ENCODE measurements around the gene SERPINB6. TPM values are rescaled to one million over a fixed set of nuclear protein-coding genes. Genes with fewer than 3 reads are reported as not detected.

The SERPINB6 gene
- total and polyA plus RNA-seq, 9 of the 15 experiments (the other 6 are each of a cell fraction or from before 2014, with no cell fraction given): 86.6 to 211 (median 143) TPM

DNA sequence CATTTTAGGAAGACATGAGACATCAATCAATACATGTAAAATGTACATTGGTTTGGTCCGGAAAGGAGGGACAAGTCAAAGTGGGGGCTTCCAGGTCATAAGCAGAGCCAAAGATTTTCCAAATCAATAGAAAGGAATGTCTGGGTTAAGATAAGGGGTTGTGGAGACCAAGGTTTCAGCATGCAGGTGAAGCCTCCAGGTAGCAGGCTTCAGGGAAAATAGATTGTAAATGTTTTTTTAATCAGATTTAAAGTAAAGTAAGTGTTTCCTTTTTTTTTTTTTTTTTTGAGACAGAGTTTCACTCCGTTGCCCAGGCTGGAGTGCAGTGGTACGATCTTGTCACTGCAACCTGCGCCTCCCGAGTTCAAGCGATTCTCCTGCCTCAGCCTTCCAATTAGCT is 51.5 kb downstream of the SERPINB6 start (continued):
- TF ChIP-seq PRDM10 (IDR thresholded peaks at IDR 0.05; ENCODE audit: partially characterized antibody): peak; percentile 68
- TF ChIP-seq, protein P1, sequence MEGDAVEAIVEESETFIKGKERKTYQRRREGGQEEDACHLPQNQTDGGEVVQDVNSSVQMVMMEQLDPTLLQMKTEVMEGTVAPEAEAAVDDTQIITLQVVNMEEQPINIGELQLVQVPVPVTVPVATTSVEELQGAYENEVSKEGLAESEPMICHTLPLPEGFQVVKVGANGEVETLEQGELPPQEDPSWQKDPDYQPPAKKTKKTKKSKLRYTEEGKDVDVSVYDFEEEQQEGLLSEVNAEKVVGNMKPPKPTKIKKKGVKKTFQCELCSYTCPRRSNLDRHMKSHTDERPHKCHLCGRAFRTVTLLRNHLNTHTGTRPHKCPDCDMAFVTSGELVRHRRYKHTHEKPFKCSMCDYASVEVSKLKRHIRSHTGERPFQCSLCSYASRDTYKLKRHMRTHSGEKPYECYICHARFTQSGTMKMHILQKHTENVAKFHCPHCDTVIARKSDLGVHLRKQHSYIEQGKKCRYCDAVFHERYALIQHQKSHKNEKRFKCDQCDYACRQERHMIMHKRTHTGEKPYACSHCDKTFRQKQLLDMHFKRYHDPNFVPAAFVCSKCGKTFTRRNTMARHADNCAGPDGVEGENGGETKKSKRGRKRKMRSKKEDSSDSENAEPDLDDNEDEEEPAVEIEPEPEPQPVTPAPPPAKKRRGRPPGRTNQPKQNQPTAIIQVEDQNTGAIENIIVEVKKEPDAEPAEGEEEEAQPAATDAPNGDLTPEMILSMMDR (IDR thresholded peaks at IDR 0.05 in 2 of 3, conservative IDR thresholded peaks at IDR 0.05 in 1 of 3; ENCODE audit: insufficient read depth in 2 of 3, low read depth in 1 of 3, low read length in 3 of 3): 0 out of 6 replicates have a peak, but pooled peaks of 1 of the 3 experiments have one; percentile 0

DNA sequence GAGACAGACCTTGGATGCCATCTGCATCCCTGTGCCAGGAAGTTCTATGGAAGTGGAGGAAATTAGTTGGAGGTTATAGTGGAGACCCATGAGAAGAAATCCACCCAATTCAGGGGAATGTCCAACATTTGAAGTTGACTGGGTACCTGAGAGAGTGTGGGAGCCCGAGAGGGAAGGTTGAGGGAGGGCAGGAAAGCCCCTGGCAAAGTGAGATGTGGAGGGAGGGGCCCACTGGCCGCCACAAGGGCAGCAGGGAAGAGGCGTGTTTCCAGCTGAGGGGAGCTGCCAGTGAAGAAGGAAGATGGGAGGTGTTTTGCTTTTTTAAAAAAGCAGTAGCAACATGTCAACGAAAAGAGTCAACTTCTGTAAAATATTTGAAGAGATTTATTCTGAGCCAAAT is 52.0 kb downstream of the SERPINB6 start:
- Histone ChIP-seq H3K27ac (ENCODE audit: extremely low read depth, low read depth, low read length) (no peak overlapping the region), H3K9me3 (replicated peaks; ENCODE audit: control insufficient read depth, insufficient read depth, low read depth, low read length) (no peaks in the 10 kb centered on the region), H3K27me3 (ENCODE audit: control insufficient read depth in 2 of 2, insufficient read depth in 2 of 2, low read length in 2 of 2) (no peaks in the 10 kb centered on the region), H3K79me2 (ENCODE audit: control insufficient read depth, insufficient read depth, low read length) (no peaks in the 10 kb centered on the region), H2AFZ (ENCODE audit: low read depth, low read length) (peak overlapping the region; percentile 69; the same call in 1 of the 2 replicates), H3K4me2 (ENCODE audit: insufficient read depth, low read length) (no peak overlapping the region), H3K9me1 (ENCODE audit: control insufficient read depth, insufficient read depth, low read length) (no peaks in the 10 kb centered on the region), H3K4me3 (no peak overlapping the region), H3K36me3 (ENCODE audit: control insufficient read depth, insufficient read depth, low read length) (no peaks in the 10 kb centered on the region), H3K9ac (ENCODE audit: insufficient read depth in 1 of 2, low read depth in 2 of 2, low read length in 2 of 2) (peak overlapping the region in 1 of 2 experiments; percentile 27; a peak in 1 of 4 replicates), H3K4me1 (replicated peaks in 1 of 2; ENCODE audit: control insufficient read depth in 2 of 2, insufficient read depth in 2 of 2, low read length in 2 of 2) (peaks cover 13 to 14% of the 10 kb centered on the region in 2 experiments; a peak in 3 of 5 replicates), H4K20me1 (replicated peaks; ENCODE audit: control insufficient read depth, insufficient read depth, low read length) (no peaks in the 10 kb centered on the region)
- no TSS peak for BruUV-seq (replicated peaks)
- 38% methylated on average over 4 of the region's 4 CpGs for WGBS (ENCODE audit: insufficient coverage, low coverage, missing lambda C conversion rate)
- no peak for DNase-seq (ENCODE audit: extremely low read depth in 1 of 4, low spot score in 3 of 4)
- ChIA-PET CTCF (ENCODE audit: low intra/inter-chr PET ratio) (interaction anchor here (0.6 kb wide), 2 partner anchors 68 to 73 kb away, joined by 3 read pairs; no protein-coding TSS in a partner anchor), POLR2A (interaction anchor here (0.7 kb wide), 1 partner anchor 62 kb away, joined by 3 read pairs; no protein-coding TSS in a partner anchor)
- in situ Hi-C loops (cut with MboI) (no loop called here), intact Hi-C loops (cut with micrococcal nuclease) (loop anchor here (2.0 kb wide), 1 partner anchor 73 kb away; no protein-coding TSS in a partner anchor)
- no peak for ATAC-seq
- no peak for FAIRE-seq
- TF ChIP-seq ZNF12 (CRISPR knock-in tag; IDR thresholded peaks at IDR 0.05): no peak
- TF ChIP-seq TAF7 (tag; IDR thresholded peaks at IDR 0.05): no peak
- TF ChIP-seq CBFA2T3 (IDR thresholded peaks at IDR 0.05): no peak
- no peak for TF ChIP-seq PHF8 (IDR thresholded peaks at IDR 0.05; ENCODE audit: borderline replicate concordance, low read length)
- no peak for TF ChIP-seq SNRNP70 (optimal IDR thresholded peaks at IDR 0.05; ENCODE audit: low read depth, low read length)
- TF ChIP-seq GTF2E2 (tag; IDR thresholded peaks at IDR 0.05): no peak
- no peak for TF ChIP-seq CREB1 (IDR thresholded peaks at IDR 0.05)
- TF ChIP-seq CREB1 (CRISPR knock-in tag; IDR thresholded peaks at IDR 0.05): no peak
- TF ChIP-seq, protein P2, sequence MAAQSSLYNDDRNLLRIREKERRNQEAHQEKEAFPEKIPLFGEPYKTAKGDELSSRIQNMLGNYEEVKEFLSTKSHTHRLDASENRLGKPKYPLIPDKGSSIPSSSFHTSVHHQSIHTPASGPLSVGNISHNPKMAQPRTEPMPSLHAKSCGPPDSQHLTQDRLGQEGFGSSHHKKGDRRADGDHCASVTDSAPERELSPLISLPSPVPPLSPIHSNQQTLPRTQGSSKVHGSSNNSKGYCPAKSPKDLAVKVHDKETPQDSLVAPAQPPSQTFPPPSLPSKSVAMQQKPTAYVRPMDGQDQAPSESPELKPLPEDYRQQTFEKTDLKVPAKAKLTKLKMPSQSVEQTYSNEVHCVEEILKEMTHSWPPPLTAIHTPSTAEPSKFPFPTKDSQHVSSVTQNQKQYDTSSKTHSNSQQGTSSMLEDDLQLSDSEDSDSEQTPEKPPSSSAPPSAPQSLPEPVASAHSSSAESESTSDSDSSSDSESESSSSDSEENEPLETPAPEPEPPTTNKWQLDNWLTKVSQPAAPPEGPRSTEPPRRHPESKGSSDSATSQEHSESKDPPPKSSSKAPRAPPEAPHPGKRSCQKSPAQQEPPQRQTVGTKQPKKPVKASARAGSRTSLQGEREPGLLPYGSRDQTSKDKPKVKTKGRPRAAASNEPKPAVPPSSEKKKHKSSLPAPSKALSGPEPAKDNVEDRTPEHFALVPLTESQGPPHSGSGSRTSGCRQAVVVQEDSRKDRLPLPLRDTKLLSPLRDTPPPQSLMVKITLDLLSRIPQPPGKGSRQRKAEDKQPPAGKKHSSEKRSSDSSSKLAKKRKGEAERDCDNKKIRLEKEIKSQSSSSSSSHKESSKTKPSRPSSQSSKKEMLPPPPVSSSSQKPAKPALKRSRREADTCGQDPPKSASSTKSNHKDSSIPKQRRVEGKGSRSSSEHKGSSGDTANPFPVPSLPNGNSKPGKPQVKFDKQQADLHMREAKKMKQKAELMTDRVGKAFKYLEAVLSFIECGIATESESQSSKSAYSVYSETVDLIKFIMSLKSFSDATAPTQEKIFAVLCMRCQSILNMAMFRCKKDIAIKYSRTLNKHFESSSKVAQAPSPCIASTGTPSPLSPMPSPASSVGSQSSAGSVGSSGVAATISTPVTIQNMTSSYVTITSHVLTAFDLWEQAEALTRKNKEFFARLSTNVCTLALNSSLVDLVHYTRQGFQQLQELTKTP (IDR thresholded peaks at IDR 0.05; ENCODE audit: low read depth in 1 of 2, partially characterized antibody in 2 of 2): no peak

Data from K562 (cell line).